ENCODE data around the gene DNAJB6.

Gene DNAJB6

DNA sequence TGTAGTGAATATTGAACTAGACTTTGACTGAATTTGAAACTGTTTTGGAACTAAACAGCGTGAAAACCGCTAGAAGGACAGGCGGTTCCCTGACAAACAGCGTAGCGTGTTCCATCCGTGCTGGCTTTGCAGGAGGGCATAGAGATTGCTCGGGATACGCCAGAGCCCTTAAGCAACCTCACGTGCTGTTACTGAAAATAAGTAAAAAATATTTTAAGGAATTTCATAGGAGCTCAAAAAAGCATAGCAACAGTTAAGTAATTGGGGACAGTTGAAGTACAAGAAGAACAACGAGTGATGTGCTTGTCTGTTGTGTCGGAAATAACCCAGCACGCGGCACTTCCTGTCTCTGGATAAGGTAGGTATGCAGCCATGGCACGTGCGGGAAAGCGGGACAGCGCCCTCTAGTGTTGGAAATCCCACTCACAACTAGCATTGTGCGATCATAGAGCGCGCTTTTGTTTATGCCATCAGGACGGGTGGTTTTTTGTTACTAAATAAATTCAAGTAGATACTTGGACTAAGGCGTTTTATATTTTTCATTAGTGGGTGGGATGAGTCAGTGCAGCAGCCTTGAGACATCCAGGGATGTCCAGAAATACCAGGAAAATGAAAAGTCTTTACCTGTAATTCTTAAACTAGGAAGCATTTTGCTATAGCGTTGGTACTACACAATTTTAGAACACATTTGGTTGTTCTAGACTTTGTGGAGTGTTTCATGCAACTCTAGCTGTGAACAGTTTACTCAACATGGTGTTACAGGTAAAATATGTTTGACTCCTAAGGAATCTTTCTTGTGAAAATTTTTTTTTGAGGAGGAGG lies 50.4 kb downstream of the DNAJB6 start:
- peaks cover 7% of the 10 kb centered on the region; the same call in 1 of the 2 replicates for H3K4me1 ChIP-seq (ENCODE audit: insufficient read depth, low read length)
- no peaks in the 10 kb centered on the region for H3K9me3 ChIP-seq (ENCODE audit: control insufficient read depth, insufficient read depth, low read length)
- H3K9ac ChIP-seq (ENCODE audit: low read depth, low read length), result no peak overlapping the region
- peaks cover 45% of the 10 kb centered on the region for H3K36me3 ChIP-seq (ENCODE audit: insufficient read depth, low read length)

DNA sequence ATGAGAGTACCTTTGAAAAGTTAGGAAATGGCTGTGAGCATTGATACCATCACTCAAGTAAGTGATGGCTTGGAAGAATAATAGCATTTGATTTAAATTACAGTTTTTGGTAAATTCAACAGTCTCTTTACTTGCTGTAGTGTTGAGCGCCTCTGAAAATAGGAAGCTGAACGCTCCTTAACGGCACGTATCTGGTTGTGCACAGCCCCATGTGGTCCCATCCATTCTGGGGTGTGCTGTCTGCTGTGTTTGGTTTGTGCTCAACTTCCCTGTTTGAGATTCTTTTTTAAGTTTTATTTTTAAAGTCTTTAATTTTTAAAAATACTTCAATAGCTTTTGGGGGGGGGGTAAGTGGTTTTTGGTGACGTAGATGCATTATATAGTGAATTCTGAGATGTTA lies 51.5 kb downstream of the DNAJB6 start:
- peaks cover 7% of the 10 kb centered on the region; the same call in 1 of the 2 replicates for H3K4me1 ChIP-seq (ENCODE audit: insufficient read depth, low read length)
- H3K36me3 ChIP-seq (ENCODE audit: insufficient read depth, low read length), result peaks cover 42% of the 10 kb centered on the region
- H3K9ac ChIP-seq (ENCODE audit: low read depth, low read length), result no peak overlapping the region
- no peaks in the 10 kb centered on the region for H3K9me3 ChIP-seq (ENCODE audit: control insufficient read depth, insufficient read depth, low read length)

DNA sequence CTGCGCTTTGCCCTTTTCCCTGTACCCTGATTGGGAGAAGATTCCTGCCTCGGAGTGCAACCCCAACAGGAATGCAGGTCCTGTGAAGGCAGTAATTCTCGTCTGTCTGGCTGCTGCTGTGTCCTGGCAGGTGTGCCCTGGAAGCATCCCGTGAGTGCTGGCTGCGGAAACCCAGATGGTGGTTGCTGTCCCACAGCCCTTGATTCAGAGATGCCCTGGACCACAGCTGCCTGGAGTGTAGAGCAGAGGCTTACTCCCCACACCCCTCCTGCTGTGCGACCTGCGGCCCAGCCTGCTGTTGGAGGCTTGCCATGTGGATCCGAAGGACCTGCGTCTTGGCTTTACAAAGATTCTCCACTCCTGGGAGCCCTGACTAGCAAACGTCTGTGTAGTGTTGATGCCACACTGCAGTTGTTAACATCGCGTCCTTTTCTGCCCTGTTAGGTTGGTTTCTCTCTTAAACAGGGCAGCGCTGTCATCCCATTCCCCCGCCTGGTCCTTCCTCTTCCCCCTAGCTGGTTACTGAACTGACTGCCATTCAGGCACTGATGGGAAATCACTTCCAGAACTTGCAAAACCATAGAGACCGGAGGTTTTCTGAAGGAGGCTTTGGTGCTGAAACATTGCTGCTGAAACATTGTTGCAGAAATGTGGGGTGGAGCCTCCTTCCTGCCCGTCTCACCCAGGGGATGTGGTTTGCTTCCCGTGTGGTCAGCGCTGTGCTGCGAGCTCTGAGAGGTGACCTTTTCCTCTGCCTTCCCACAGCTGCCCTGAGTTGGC lies 53.3 kb downstream of the DNAJB6 start:
- Histone ChIP-seq H3K36me3 (ENCODE audit: insufficient read depth, low read length) (peaks cover 34% of the 10 kb centered on the region), H3K9ac (ENCODE audit: low read depth, low read length) (no peak overlapping the region), H3K4me1 (ENCODE audit: insufficient read depth, low read length) (peaks cover 7% of the 10 kb centered on the region; the same call in 1 of the 2 replicates), H3K9me3 (ENCODE audit: control insufficient read depth, insufficient read depth, low read length) (no peaks in the 10 kb centered on the region)

DNA sequence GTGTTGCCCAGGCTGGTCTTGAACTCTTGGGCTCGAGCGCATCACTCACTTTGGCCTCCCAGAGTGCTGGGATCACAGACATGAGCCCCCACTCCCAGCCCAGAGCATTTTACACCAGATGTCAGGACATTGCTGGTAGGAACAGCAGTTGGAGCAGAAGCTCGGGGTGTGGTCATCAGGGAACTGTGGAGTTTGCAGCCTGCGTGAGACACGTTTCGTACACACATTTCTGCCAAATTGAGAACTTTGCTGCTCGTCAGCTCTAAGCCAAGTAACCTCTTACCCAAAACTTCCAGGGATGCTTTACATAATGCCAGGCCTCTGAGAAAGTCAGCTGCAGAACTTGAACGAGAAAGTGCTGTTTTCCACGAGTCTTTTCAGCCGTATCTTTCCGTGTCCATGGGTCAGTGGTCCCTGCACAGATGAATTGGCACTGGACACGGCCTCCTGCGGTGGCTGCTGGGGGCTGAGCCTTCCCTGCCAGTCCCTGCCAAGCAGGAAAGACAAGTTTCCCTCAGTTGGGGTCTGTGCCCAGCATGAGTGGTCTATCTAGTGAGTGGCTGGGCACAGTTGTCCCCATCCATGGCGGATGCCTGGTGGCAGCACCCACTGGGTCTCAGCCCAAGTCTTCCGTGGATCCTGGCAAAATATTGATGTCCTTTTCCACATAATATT lies 54.4 kb downstream of the DNAJB6 start:
- Histone ChIP-seq H3K9me3 (ENCODE audit: control insufficient read depth, insufficient read depth, low read length) (no peaks in the 10 kb centered on the region), H3K36me3 (ENCODE audit: insufficient read depth, low read length) (peaks cover 36% of the 10 kb centered on the region), H3K9ac (ENCODE audit: low read depth, low read length) (no peak overlapping the region), H3K4me1 (ENCODE audit: insufficient read depth, low read length) (peaks cover 7% of the 10 kb centered on the region; the same call in 1 of the 2 replicates)

DNA sequence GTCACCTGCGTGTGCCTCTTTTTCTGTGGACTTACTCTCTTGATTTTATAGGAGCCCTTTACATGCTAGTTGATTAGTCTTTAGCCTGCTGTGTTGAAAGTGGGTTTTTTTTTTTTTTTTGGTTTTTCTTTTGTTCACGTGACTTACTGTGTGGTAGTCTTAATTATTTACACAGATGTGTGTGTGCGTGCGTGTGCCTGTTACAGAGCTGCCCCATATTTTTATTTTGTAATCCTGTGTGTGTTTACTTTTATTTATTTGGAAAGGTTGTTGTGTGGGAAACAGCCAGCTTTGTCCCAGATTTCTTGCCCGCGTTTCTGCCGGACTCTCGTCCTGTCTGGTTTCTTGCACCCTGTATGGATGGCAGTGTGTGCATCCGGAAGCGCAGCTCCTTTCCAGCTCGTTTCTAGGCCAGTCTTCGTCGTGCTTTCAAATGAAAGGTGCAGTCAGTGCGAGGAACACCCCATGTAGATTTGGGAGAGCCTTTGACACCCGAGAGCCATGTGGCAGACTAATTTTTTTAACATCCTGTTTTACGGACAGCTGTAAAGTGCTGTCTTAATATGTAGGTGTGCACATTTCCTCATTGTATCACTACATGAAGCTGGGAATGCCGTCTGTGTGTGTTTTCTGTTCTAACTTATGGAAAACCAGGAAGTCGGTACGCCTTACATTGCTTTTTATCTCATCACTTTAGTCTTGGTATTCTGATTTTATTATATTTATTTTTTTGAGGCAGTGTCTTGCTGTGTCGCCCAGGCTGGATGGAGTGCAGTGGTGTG lies 55.6 kb downstream of the DNAJB6 start:
- H3K36me3 ChIP-seq (ENCODE audit: insufficient read depth, low read length), result peaks cover 36% of the 10 kb centered on the region
- H3K4me1 ChIP-seq (ENCODE audit: insufficient read depth, low read length), result peaks cover 2% of the 10 kb centered on the region; the same call in 1 of the 2 replicates
- H3K9ac ChIP-seq (ENCODE audit: low read depth, low read length), result no peak overlapping the region
- no peaks in the 10 kb centered on the region for H3K9me3 ChIP-seq (ENCODE audit: control insufficient read depth, insufficient read depth, low read length)

DNA sequence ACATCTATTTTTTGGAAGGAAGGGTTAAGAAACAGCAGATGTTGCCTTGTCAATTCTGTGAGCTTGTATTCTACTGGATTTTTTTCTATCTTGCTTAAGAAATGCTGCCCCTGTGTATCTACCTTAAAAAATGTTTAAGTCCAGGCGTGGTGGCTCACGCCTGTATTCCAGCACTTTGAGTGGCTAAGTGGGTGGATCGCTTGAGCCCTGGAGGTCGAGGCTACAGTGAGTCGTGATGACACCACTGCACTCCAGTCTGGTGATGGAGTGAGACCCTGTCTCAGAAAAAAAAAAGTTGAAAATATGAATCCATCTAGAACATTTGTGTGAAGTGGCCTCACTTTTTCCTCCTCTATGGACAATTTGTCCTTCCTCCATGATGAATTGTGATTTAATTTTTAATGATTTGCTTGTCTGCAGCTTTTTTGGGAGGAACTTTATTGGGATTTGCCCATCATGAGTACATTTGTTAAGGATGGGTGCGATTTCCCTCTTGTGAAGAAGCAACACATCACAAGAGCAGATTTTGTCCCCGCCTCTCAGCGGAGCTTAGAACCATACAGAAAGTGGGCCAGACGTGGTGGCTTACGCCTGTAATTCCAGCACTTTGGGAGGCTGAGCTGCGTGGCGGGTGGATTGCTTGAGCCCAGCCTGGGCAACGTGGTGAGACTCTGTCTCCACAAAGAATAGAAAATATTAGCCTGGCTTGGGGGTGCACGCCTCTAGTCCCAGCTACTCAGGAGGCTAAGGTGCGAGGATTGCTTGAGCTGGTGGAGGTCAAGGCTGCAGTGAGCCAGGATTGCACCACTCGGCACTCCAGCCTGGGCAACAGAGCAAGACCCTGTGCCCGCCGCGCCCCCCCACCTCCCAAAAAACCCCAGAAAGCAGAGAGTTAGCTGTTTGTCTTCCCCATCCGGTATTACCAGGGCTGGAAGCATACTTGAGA lies 57.7 kb downstream of the DNAJB6 start:
- Histone ChIP-seq H3K9ac (ENCODE audit: low read depth, low read length) (no peak overlapping the region), H3K36me3 (ENCODE audit: insufficient read depth, low read length) (peaks cover 25% of the 10 kb centered on the region), H3K9me3 (ENCODE audit: control insufficient read depth, insufficient read depth, low read length) (no peaks in the 10 kb centered on the region), H3K4me1 (ENCODE audit: insufficient read depth, low read length) (no peaks in the 10 kb centered on the region)

DNA sequence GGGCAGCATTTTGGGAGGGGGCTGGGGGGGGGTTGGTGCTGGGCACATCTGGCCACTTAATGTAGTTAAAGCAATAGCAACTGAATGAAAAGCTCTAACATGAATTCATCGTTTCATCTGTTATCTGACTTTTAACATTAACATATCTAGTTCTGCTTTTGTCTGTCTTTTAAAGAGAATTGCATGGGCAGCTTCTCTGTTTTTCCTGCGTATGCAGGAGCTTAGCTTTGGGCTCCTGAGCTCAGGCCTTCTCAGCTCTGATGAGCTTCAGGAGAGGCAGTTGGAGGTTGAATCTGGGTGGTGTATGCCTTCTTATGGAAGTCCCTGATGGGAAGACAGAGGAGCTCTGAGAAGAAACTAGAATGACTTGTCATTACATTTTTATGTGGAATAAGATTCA lies 58.4 kb downstream of the DNAJB6 start:
- H3K9me3 ChIP-seq (ENCODE audit: control insufficient read depth, insufficient read depth, low read length), result no peaks in the 10 kb centered on the region
- no peaks in the 10 kb centered on the region for H3K4me1 ChIP-seq (ENCODE audit: insufficient read depth, low read length)
- H3K36me3 ChIP-seq (ENCODE audit: insufficient read depth, low read length), result peaks cover 18% of the 10 kb centered on the region
- H3K9ac ChIP-seq (ENCODE audit: low read depth, low read length), result no peak overlapping the region

DNA sequence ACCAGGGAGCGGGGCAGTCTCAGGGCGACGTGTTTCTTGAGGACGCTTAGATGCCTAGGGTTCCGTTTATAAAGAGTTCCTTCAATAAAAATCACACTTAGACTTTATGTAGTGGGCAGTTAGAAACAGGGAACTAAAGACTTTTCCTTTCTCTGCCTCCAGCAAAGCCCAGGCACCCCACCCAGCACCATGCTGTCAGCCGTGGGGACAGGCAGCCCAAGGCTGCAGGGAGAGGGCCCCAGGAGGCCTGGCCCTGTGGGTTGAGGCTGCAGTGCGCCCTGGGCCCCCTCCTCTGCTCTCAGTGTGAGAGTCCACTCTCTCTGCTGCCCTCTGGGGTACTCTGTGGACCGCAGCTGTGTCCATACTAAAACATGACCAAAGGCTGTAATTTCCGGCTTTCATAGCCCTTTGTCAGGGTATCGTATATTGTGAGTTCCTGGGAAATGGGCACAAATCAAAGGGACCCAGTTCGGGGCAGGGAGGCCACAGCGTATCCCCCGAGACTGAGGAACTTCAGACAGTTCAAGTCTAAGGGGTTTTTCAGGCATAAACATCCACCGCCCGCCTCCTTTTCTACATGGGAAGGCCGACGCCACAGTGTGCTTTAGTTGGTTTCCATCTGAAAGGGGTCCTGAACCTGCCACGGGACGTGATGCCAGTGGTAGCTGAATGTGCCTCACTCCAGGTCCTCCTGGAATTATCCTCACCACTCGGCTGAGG lies 59.7 kb downstream of the DNAJB6 start:
- no peak overlapping the region for H3K9ac ChIP-seq (ENCODE audit: low read depth, low read length)

DNA sequence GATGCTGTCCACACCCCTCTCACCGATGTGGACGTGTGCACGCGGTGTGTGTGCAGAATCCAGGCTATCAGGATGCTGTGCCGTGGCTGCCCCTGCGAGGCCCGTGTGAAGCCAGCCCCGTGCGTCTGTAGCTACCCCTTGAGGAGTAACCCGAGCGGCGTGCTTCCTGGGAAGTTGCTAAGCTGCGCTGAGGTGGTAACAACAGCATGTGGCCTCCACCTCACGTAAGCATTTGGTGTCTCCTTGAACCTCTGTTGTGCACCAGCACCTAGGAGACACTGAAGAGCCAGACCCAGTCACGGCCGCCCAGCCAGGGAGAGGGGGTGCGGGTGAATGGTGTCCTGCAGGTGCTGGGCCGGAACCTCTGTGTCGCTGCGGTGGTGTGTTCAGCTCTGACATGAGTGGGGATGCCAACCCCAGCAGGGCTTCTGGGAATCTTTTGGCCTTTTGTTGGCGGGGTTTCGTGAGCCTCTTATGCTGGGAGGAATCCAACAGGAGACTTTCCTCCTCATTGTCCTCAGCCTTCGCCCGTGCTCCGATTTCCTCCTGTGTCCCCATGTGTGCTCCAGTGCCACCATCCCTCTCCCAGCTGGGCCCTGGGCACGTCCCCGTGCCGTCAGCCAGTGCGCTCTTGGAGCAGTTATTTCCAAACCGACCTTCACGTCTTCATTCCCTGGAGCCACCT lies 60.4 kb downstream of the DNAJB6 start:
- Histone ChIP-seq H3K4me1 (ENCODE audit: insufficient read depth, low read length) (no peaks in the 10 kb centered on the region), H3K9me3 (ENCODE audit: control insufficient read depth, insufficient read depth, low read length) (no peaks in the 10 kb centered on the region), H3K36me3 (ENCODE audit: insufficient read depth, low read length) (peaks cover 17% of the 10 kb centered on the region), H3K9ac (ENCODE audit: low read depth, low read length) (no peak overlapping the region)

More for the DNA sequence above, 59.7 kb downstream of the DNAJB6 start:
- Histone ChIP-seq H3K4me1 (ENCODE audit: insufficient read depth, low read length) (no peaks in the 10 kb centered on the region), H3K9me3 (ENCODE audit: control insufficient read depth, insufficient read depth, low read length) (no peaks in the 10 kb centered on the region), H3K36me3 (ENCODE audit: insufficient read depth, low read length) (peaks cover 17% of the 10 kb centered on the region)

DNA sequence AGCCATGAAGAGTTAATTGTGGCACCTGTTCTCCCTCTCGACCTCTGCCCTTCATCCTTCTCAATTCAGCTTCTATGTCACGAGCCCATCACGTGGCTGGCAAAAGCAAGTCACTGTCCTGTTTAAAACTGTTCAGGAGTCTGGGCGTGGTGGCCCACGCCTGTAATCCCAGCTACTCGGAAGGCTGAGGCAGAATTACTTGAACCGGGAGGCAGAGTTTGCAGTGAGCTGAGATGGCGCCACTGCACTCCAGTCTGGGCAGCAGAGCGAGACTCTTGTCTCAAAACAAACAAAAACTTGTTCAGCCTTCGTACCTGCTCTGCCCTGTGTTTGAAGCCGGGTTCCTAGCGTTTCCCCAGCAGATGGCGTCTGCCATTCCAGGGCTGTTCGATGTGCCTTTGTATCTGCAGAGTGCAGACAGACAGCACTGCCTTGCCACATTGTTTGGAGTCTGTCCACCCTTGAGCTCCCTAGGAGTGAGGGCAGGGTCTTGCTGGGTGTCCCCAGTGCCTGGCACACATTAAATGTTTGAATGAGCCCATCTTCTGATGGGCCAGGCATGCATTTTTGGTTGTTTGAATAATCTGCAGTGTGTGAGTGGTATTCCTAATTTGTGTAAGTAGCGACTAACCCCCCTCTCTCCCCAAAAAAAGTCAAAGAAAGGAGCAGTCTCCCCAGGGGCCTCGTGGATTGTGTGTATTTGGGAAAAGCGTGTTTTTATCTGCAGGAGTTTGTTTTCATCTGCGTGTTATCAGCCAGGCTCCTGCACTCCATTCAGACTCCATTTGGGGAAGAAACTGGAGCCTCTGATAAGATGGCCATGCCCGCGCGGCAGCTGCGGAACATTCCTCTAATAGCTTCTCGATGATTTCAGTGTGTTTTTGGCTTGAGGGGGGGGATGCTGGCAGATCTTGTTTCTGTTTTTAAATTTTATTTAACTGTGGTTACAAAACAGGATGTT lies 61.2 kb downstream of the DNAJB6 start:
- Histone ChIP-seq H3K4me1 (ENCODE audit: insufficient read depth, low read length) (no peaks in the 10 kb centered on the region), H3K9me3 (ENCODE audit: control insufficient read depth, insufficient read depth, low read length) (no peaks in the 10 kb centered on the region), H3K36me3 (ENCODE audit: insufficient read depth, low read length) (peaks cover 20% of the 10 kb centered on the region), H3K9ac (ENCODE audit: low read depth, low read length) (no peak overlapping the region)

DNA sequence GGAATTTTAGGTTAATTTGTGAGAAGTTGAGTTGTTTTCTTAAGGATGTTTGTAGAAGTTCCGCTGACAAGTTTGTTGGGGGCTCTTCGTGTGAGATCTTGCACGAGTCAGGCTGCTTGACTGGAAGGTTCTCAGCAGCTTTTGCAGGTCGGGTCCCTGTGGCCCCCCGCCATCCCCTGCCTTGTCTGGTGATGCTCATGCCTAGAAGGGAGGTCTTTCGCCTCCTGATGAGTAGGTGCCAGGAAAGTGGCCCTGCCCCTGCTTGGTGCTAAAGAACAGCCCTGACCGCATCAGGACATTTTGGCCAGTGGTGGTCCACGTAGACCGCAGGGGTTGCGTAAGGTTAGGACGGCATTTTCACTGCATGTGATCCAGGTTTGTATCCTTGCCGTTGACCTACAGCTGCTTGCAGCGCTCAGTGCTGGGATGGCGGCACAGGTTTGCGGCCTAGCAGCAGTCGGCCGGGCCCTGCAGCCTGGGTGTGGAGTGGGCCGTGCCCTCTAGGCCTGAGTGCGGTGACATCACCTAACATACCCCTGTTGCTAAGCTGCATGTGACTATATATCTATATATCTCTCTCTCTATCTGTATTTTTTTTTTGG lies 62.4 kb downstream of the DNAJB6 start:
- H3K9ac ChIP-seq (ENCODE audit: low read depth, low read length), result no peak overlapping the region
- H3K36me3 ChIP-seq (ENCODE audit: insufficient read depth, low read length), result peaks cover 20% of the 10 kb centered on the region
- no peaks in the 10 kb centered on the region for H3K4me1 ChIP-seq (ENCODE audit: insufficient read depth, low read length)
- H3K9me3 ChIP-seq (ENCODE audit: control insufficient read depth, insufficient read depth, low read length), result no peaks in the 10 kb centered on the region

Data from ES-I3 (cell line).